GM18868 (cell line): ENCODE data around the gene RAP1GAP2.
"Not testable (repeated sequence)": the region's sequence is repeated elsewhere in the genome, so short reads cannot be mapped to it uniquely, and the experiment has no call there.

Experiments used
- ATAC-seq: cut with Tn5 transposase; IDR thresholded peaks from one replicate; pipeline ENCODE4 v1.9.1; 2021; ENCODE audit warnings: mild to moderate bottlenecking, moderate library complexity; ENCODE audit not compliant: unreplicated experiment

The RAP1GAP2 gene

GRCh38 chr17:3035256-3035967 lies 239.2 kb downstream of the RAP1GAP2 start:
- no peak for ATAC-seq

- ATAC-seq = no peak
Measured at GRCh38 chr17:3035968-3036280, 239.7 kb downstream of the RAP1GAP2 start.

GRCh38 chr17:3036800-3037199 lies 240.6 kb downstream of the RAP1GAP2 start:
- ATAC-seq = no peak

GRCh38 chr17:3037259-3037658 lies 241.0 kb downstream of the RAP1GAP2 start:
- no peak for ATAC-seq

GRCh38 chr17:3038941-3039340 lies 242.7 kb downstream of the RAP1GAP2 start:
- no peak for ATAC-seq

GRCh38 chr17:3039736-3040135 lies 243.5 kb downstream of the RAP1GAP2 start:
- ATAC-seq = no peak

- no peak for ATAC-seq
Measured at GRCh38 chr17:3040882-3041281, 244.6 kb downstream of the RAP1GAP2 start.

GRCh38 chr17:3043737-3044365 lies 247.6 kb downstream of the RAP1GAP2 start:
- no peak for ATAC-seq

GRCh38 chr17:3046753-3047152 lies 250.5 kb downstream of the RAP1GAP2 start:
- no peak for ATAC-seq

GRCh38 chr17:3048727-3049471 lies 252.7 kb downstream of the RAP1GAP2 start:
- ATAC-seq = peak; percentile 99

GRCh38 chr17:3049705-3050295 lies 253.6 kb downstream of the RAP1GAP2 start:
- no peak for ATAC-seq

- ATAC-seq = not testable (repeated sequence)
Measured at GRCh38 chr17:3054868-3055267, 258.6 kb downstream of the RAP1GAP2 start.

GRCh38 chr17:3062824-3063377 lies 266.7 kb downstream of the RAP1GAP2 start:
- not testable (repeated sequence) for ATAC-seq

GRCh38 chr17:3063507-3063906 lies 267.3 kb downstream of the RAP1GAP2 start, which contains the start of gene OR1D5:
Gene OR1D5 (minus strand): TSS chr17:3063607. CDS start chr17:3063607, 0 bp downstream.
- not testable (repeated sequence) for ATAC-seq

GRCh38 chr17:3065192-3065591 lies 269.0 kb downstream of the RAP1GAP2 start:
- ATAC-seq = not testable (repeated sequence)

- not testable (repeated sequence) for ATAC-seq
Measured at GRCh38 chr17:3073850-3074249, 277.6 kb downstream of the RAP1GAP2 start.
